Breast epithelium (tissue), 3 donors: ENCODE data around the gene KRT79.

ENCODE experiments used
- POLR2A ChIP-seq: fragments of 450-650 bp; IDR thresholded peaks from one replicate; pipeline ENCODE4 v1.6.1; 2016; ENCODE audit warnings: antibody characterized with exemption, mild to moderate bottlenecking, moderate library complexity
- POLR2AphosphoS5 ChIP-seq, 3 donors: sonication (generic); formaldehyde crosslinking; IDR thresholded peaks; one replicate each; pipeline ENCODE4 v1.6.1; 2017; ENCODE audit warnings: antibody characterized with exemption in 3 of 3
- TF ChIP-seq, protein P1 (sequence below), 3 donors: fragments of 450-650 bp; IDR thresholded peaks; one replicate each; pipeline ENCODE4 v1.5.1; 2016 to 2017; ENCODE audit warnings: antibody characterized with exemption in 3 of 3, mild to moderate bottlenecking in 3 of 3, moderate library complexity in 3 of 3

DNA sequence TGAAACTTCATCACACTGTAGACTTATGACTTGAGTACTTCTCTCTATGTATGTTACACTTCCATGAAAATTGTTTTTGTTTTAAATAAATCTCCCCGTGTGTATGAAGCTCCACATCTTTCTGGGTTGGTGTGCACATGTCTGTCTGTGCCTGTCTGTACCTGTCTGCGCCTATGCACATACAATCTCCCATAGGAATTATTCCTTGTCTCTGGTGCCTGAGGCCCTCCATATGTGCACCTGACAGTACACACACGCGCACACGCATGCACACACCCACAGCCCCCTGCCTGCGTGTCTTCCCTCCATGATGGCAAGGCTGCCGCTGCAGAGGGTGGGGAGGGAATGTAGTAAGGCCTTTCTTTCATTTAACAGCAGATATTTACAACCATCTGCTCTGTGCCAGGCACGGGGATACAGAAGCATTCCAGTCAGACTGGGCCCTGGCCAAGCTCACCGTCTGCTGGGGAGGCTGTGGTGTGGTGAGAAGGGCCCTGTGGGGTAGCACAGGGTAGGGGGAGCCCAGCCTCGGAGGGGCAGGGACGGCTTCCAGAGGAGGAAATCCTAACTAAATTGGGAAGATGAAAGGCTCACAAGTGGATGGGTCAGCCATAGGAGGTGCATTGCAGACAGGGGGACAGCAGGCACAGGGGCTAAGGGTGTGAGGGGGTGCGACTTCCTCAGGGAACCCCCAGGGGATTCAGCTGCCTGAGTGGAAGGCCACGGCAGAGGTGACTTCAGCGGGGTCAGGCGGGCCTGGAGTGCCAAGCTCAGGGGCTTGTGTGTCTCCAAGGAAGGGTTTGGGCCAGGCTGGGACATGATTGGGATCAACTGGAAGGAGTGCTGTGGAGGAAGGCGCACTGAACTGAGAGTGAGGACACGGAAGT, 44.6 kb upstream of the KRT79 start:
- TF ChIP-seq, protein P1, sequence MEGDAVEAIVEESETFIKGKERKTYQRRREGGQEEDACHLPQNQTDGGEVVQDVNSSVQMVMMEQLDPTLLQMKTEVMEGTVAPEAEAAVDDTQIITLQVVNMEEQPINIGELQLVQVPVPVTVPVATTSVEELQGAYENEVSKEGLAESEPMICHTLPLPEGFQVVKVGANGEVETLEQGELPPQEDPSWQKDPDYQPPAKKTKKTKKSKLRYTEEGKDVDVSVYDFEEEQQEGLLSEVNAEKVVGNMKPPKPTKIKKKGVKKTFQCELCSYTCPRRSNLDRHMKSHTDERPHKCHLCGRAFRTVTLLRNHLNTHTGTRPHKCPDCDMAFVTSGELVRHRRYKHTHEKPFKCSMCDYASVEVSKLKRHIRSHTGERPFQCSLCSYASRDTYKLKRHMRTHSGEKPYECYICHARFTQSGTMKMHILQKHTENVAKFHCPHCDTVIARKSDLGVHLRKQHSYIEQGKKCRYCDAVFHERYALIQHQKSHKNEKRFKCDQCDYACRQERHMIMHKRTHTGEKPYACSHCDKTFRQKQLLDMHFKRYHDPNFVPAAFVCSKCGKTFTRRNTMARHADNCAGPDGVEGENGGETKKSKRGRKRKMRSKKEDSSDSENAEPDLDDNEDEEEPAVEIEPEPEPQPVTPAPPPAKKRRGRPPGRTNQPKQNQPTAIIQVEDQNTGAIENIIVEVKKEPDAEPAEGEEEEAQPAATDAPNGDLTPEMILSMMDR (IDR thresholded peaks at IDR 0.05) = no peak
- no peak for TF ChIP-seq POLR2A
- TF ChIP-seq POLR2AphosphoS5 (IDR thresholded peaks at IDR 0.05) = no peak
